ENCODE measurements around the gene NID2. TPM values are rescaled to one million over a fixed set of nuclear protein-coding genes. Genes with fewer than 3 reads are reported as not detected.

NID2 gene, protein sequence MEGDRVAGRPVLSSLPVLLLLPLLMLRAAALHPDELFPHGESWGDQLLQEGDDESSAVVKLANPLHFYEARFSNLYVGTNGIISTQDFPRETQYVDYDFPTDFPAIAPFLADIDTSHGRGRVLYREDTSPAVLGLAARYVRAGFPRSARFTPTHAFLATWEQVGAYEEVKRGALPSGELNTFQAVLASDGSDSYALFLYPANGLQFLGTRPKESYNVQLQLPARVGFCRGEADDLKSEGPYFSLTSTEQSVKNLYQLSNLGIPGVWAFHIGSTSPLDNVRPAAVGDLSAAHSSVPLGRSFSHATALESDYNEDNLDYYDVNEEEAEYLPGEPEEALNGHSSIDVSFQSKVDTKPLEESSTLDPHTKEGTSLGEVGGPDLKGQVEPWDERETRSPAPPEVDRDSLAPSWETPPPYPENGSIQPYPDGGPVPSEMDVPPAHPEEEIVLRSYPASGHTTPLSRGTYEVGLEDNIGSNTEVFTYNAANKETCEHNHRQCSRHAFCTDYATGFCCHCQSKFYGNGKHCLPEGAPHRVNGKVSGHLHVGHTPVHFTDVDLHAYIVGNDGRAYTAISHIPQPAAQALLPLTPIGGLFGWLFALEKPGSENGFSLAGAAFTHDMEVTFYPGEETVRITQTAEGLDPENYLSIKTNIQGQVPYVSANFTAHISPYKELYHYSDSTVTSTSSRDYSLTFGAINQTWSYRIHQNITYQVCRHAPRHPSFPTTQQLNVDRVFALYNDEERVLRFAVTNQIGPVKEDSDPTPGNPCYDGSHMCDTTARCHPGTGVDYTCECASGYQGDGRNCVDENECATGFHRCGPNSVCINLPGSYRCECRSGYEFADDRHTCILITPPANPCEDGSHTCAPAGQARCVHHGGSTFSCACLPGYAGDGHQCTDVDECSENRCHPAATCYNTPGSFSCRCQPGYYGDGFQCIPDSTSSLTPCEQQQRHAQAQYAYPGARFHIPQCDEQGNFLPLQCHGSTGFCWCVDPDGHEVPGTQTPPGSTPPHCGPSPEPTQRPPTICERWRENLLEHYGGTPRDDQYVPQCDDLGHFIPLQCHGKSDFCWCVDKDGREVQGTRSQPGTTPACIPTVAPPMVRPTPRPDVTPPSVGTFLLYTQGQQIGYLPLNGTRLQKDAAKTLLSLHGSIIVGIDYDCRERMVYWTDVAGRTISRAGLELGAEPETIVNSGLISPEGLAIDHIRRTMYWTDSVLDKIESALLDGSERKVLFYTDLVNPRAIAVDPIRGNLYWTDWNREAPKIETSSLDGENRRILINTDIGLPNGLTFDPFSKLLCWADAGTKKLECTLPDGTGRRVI (N-terminal part only)
- total RNA-seq = 10 to 100 TPM in 3 of 4 donors, 1 to 10 TPM in 1; 8.6 to 16.5 (median 11.5) TPM

DNA sequence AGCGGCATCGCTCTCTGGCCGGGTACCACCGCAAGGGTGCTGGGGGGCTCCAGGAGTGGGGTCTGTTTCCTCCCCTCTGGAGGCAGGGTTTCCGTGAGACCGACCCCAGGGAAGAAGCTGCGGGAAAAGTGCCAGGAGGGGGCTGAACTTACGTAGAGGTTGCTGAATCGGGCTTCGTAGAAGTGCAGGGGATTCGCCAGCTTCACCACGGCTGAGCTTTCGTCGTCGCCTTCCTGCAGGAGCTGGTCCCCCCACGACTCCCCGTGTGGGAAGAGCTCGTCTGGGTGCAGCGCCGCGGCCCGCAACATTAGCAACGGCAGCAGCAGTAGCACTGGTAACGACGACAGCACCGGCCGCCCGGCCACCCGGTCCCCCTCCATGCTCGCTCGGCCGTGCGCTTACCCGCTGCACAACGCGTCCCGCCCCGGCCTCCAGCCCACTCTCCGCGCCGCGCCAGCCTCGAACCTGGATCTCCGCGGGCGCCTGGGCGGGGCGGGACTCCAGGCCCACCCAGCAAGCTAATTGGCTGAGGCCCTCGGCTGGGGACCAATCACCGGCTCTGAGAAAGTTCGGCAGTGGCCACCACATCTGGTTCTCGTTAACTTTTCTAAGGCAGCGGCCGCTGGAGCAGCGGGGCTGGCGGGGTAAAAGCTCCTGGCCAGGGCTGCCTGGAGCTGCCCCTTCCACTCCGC is at the start of gene NID2:
Gene NID2, minus strand, starts transcription at position 445 of the 692 bp plus-strand sequence. Its CDS starts 65 bp downstream, at position 380.
- peak; percentile 25 to 79 (median 60) for DNase-seq
- no peaks in the 10 kb centered on the region for H3K36me3 ChIP-seq
- peak within 1 kb of the TSS; percentile 55 to 88 (median 68) for H3K27ac ChIP-seq
- TF ChIP-seq, protein P1, sequence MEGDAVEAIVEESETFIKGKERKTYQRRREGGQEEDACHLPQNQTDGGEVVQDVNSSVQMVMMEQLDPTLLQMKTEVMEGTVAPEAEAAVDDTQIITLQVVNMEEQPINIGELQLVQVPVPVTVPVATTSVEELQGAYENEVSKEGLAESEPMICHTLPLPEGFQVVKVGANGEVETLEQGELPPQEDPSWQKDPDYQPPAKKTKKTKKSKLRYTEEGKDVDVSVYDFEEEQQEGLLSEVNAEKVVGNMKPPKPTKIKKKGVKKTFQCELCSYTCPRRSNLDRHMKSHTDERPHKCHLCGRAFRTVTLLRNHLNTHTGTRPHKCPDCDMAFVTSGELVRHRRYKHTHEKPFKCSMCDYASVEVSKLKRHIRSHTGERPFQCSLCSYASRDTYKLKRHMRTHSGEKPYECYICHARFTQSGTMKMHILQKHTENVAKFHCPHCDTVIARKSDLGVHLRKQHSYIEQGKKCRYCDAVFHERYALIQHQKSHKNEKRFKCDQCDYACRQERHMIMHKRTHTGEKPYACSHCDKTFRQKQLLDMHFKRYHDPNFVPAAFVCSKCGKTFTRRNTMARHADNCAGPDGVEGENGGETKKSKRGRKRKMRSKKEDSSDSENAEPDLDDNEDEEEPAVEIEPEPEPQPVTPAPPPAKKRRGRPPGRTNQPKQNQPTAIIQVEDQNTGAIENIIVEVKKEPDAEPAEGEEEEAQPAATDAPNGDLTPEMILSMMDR (IDR thresholded peaks at IDR 0.05) = no peak
- peak in 1 of 2 donors; percentile 19 for TF ChIP-seq POLR2A (IDR thresholded peaks at IDR 0.05)
- peaks cover 0 to 21% (median 12%) of the 10 kb centered on the region in 4 donors for H3K4me1 ChIP-seq
- peaks cover 0 to 11% of the 10 kb centered on the region in 2 donors for H3K27me3 ChIP-seq
- no peaks in the 10 kb centered on the region for H3K9me3 ChIP-seq
- peak within 1 kb of the TSS; percentile 42 to 71 (median 50) for H3K4me3 ChIP-seq

DNA sequence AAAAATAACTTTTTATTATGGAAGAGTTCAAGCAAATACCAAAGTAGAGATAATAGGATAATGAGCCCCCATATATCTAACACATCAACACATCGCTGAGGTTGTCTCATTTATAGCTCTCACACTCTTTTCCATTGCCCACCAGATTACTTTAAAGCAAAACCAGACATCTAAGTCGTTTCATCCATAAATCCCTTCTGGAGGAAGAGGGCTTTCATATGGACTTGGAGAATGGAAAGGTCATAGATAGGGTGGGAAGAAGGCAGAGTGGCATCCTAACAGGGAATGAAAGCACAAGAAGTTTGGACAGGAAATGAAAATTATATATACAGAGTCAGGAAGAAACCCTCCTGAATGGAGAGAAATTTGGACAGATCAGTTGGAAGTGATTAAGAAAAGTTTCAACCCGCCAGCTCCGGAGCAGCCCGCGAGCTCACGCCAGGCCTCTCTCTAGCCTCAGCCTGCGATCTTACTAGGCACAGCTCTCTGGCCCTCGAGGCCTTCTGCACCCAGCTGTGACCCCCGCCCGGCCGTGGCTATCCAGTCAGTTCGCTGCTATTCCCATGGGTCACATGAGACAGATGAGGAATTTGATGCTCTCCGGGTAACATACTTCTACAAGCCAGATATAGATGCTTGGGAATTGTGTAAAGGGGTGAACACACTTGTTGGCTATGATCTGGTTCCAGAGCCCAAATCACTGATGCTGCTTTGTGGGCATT is 48.4 kb upstream of the NID2 start:
- Histone ChIP-seq H3K27ac (no peak overlapping the region), H3K4me1 (no peaks in the 10 kb centered on the region), H3K27me3 (no peaks in the 10 kb centered on the region), H3K4me3 (no peak overlapping the region), H3K36me3 (no peaks in the 10 kb centered on the region), H3K9me3 (no peaks in the 10 kb centered on the region)
- no peak for DNase-seq
- TF ChIP-seq, protein P1 (IDR thresholded peaks at IDR 0.05) = no peak
- no peak for TF ChIP-seq POLR2A (IDR thresholded peaks at IDR 0.05)

DNA sequence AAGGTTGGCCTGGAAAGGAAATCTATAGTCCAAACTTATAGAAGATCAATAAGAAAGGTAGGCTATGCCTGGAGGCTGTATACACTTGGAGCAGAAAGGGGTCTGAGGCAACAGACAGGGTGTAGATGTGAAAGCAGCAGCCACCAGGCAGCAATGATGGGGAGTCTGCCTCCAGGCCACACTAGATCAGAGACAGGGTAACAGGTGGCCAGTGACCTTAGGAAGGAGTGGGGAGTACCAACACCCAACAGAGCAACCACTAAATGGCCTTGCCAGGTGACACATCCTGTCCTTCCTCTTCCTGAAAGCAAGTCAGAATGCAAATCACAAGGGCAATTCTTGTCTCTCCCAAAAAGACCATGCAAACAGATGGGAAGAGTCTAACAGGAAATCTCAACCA is 46.4 kb upstream of the NID2 start:
- no peaks in the 10 kb centered on the region for H3K27me3 ChIP-seq
- H3K9me3 ChIP-seq = no peaks in the 10 kb centered on the region
- no peak overlapping the region for H3K4me3 ChIP-seq
- H3K27ac ChIP-seq = no peak overlapping the region
- no peak for TF ChIP-seq POLR2A (IDR thresholded peaks at IDR 0.05)
- TF ChIP-seq, protein P1 (IDR thresholded peaks at IDR 0.05) = no peak
- DNase-seq = no peak
- no peaks in the 10 kb centered on the region for H3K4me1 ChIP-seq
- no peaks in the 10 kb centered on the region for H3K36me3 ChIP-seq

DNA sequence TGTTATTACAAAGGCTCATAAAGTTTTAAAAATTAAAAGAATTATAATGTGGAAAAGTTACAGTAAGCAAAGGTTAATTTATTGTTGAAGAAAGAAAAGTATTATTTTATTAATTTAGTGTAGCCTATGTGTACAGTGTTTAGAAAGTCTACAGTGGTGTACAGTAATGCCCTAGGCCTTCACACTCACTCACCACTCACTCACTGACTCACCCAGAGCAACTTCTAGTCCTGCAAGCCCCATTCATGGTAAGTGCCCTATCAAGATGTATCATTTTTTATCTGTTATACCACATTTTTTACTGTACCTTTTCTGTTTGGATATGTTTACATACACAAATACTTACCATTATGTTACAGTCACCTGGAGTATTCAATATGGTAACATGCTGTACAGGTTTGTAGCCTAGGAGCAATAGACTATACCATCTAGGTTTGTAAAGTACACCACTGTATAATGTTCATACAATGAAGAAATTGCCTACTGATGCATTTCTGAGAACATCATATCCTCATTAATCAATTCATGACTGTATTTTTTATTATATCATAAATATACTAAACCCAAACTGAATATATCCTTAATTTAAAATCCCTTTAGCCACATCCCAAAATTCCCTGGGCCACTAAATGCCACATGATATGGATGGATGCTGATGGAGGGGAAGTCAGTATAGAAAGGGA is 43.6 kb upstream of the NID2 start:
- no peak overlapping the region for H3K27ac ChIP-seq
- H3K9me3 ChIP-seq = no peaks in the 10 kb centered on the region
- no peaks in the 10 kb centered on the region for H3K4me1 ChIP-seq
- TF ChIP-seq, protein P1 (IDR thresholded peaks at IDR 0.05) = no peak
- TF ChIP-seq POLR2A (IDR thresholded peaks at IDR 0.05) = no peak
- no peak for DNase-seq
- no peak overlapping the region for H3K4me3 ChIP-seq
- H3K36me3 ChIP-seq = no peaks in the 10 kb centered on the region
- no peaks in the 10 kb centered on the region for H3K27me3 ChIP-seq
